GM10266 (cell line): ENCODE results near the gene MEN1.
A peak's percentile ranks its signal among the peaks of the same experiment; 100 is the strongest.

ENCODE experiments used
- DNase-seq: peaks from one replicate; pipeline ENCODE4 v3.0.0; 2012; ENCODE audit errors: extremely low spot score
- CTCF ChIP-seq: IDR thresholded peaks from 2 replicates; pipeline ENCODE4 v1.5.1; 2012; ENCODE audit warnings: mild to moderate bottlenecking, low read depth; ENCODE audit not compliant: control insufficient read depth, insufficient read depth; ENCODE audit errors: missing control alignments

The MEN1 gene

GRCh38 chr11:64810271-64810890, at the start of gene MEN1:
TSS of gene MEN1 (minus strand) at chr11:64810551. CDS start at chr11:64810109, 442 bp downstream.
- TF ChIP-seq CTCF = no peak
- peak; percentile 92 for DNase-seq

- no peak for TF ChIP-seq CTCF
- peak; percentile 92 for DNase-seq
Observed at GRCh38 chr11:64859542-64860414, 49.4 kb upstream of the MEN1 start.

- no peak for DNase-seq
- TF ChIP-seq CTCF = no peak
Observed at GRCh38 chr11:64858467-64859263, 48.3 kb upstream of the MEN1 start.

GRCh38 chr11:64857485-64857884, 47.1 kb upstream of the MEN1 start:
- DNase-seq = no peak
- no peak for TF ChIP-seq CTCF

GRCh38 chr11:64856382-64857227, 46.3 kb upstream of the MEN1 start:
- DNase-seq = no peak
- no peak for TF ChIP-seq CTCF

- DNase-seq = no peak
- no peak for TF ChIP-seq CTCF
Observed at GRCh38 chr11:64855596-64856304, 45.4 kb upstream of the MEN1 start.
